Stimulated activated CD4-positive, alpha-beta T cell treated with anti-CD3 and anti-CD28 coated beads, Interleukin-15, amount 100 ng/mL, for 24 hours (primary cell): Measurements from ENCODE around the gene SAMHD1.
"Not testable (repeated sequence)": the region's sequence is repeated elsewhere in the genome, so short reads cannot be mapped to it uniquely, and the experiment has no call there.

Experiments used
- DNase-seq: peaks from one replicate; pipeline ENCODE4 v3.0.0-alpha.2; 2020

SAMHD1 gene

DNA sequence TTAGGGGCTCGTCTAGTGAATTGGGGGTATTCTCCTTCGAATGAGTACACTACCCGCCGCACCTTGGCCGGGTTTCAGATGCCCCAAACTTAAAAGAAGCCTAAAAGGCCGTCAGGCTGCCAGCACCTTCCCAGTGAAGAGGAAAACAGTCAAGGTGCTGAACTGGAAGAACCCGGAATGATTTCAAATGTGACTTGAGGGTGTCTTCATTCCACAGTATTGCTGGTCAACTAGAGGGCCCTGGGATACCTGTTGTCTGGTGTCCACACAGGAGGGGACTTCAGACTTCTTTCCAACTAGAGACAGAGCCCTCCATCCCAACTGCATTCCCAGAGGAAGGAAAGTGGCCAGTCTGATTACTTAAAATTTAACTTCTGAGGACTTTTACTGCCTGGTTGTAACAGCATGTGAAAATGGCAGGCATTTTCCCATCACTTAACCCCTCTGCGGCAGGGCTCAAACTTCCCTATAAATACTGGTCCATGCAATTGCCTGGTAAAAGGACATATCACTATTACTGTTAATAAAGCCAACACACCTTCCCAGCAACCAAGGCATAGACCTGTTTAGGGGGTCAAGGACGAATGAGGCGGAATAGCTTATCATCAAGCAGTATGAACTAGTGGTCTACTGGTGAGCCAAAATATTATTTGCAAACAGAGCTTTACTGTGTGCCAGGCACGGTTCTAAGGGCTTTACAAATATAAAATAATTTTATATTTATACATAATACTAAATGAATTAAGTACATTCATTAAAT lies 651 bp upstream of the SAMHD1 start:
- DNase-seq: no peak

DNA sequence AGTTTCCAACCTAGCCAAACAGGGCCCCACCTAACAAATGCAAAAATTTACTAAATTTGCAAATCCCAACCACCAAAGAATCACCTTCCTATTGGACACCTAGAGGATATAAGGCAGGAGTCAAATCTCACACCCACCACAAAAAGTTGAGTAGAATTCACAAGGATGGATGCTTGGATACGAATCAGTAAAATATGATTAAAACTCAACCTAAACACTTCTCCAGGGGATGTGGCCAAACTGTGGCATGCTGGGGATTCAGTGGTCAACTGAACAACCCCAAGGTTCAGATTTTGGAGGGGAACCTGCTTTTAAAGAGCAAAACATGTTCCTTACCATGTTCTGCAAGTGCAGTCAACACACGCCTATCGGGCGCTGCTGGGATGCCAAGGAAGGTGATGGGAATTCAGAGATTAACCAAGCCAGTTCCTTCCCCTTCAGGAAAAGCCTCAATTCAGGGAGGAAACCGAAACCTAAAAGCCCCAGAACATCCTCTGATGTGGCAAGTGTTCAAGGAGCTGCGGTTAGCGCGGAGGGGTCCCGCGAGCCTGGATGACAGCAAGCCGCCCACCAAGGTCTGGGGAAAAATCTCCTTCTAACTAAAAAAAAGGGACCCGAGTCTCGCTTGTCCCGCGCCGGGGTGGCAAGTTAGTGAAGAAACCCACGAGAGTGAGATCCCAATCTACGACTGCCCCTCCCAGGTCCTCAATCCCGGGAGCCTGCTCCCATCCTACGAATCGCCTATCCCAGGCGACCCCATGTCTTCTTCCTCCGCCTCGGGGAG lies 902 bp downstream of the SAMHD1 start:
- DNase-seq: peak; percentile 51

DNA sequence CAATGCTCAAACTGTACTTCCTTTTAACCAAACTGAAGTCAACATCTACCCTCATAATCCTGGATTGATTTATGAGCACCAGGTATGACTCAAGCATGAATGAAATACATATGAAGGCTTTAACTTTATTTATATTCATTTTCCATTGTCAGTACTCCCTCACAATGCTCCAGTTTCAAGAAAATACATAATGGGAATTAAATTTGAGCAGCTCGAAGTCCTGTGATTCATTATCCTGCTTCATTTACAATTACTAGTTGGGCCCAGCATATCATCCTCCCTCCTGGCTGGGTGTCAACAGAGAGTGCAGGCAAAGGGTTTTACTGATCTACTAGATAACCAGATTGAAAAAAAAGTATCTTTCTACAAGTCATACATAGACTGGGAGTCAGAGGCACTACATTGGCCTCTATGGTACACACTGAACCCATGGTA lies 10.1 kb downstream of the SAMHD1 start:
- DNase-seq: peak; percentile 26

DNA sequence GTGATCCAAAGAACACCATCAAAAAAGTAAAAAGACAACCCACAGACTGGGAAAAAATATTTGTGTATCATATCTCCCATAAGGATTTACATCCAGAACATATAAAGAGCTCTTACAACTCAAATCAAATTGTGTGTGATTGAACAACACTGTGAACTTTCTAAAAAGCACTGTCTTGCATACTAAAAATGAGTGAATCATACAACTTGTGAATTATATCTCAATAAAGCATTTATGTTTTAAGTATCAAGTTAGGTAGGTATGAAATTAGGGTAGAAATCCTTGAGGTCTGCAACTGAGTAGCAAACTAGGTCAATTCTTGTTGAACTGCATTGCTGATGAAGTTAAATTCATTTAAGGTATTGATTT lies 14.1 kb downstream of the SAMHD1 start:
- DNase-seq: no peak

DNA sequence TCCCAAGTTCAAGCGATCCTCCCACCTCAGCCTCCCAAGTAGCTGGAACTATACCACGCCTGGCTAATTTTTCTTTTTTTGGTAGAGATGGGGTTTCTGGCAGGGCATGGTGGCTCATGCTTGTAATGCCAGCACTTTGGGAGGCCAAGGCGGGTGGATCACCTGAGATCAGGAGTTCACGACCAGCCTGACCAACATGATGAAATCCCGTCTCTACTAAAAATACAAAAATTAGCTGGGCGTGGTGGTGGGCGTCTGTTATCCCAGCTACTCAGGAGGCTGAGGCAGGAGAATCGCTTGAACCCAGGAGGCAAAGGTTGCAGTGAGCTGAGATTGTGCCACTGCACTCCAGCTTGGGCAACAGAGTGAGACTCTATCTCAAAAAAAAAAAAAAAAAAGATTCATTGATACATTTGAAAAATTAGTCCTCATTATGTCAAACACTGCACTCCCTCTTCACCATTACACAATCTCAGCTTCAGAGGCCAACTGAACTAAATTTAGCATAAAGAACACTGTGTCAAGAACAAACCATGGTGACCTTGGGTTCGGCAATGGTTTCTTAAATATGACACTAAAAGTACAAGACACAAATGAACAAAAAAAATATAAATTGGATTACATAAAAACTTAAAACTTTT lies 14.6 kb downstream of the SAMHD1 start:
- not testable (repeated sequence) for DNase-seq

DNA sequence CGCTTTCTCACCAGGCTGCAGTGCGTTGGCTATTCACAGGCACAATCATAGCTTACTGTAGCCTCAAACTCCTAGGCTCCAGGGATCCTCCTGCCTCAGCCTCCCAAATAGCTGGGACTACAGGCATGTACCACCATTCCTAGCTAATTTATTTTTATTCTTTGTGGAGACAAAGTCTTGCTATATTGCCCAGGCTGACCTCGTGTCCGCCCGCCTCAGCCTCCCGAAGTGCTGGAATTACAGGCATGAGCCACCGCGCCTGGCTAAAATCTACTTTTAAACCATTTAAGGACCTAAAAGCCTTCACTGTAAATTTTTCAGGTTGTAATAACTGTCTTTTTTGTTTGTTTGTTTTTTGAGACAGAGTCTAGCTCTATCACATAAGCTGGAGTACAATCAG lies 15.2 kb downstream of the SAMHD1 start:
- DNase-seq: no peak

DNA sequence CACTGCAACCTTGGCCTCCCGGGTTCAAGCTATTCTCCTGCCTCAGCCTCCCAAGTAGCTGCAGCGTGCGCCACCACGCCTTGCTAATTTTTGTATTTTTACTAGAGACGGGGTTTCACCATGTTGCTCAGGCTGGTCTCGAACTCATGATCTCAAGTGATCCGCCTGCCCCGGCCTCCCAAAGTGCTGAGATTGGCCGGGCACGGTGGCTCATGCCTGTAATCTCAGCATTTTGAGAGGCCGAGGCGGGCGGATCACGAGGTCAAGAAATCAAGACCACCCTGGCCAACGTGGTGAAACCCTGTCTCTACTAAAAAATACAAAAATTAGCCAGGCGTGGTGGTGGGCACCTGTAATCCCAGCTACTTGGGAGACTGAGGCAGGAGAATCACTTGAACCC lies 17.9 kb downstream of the SAMHD1 start:
- not testable (repeated sequence) for DNase-seq

DNA sequence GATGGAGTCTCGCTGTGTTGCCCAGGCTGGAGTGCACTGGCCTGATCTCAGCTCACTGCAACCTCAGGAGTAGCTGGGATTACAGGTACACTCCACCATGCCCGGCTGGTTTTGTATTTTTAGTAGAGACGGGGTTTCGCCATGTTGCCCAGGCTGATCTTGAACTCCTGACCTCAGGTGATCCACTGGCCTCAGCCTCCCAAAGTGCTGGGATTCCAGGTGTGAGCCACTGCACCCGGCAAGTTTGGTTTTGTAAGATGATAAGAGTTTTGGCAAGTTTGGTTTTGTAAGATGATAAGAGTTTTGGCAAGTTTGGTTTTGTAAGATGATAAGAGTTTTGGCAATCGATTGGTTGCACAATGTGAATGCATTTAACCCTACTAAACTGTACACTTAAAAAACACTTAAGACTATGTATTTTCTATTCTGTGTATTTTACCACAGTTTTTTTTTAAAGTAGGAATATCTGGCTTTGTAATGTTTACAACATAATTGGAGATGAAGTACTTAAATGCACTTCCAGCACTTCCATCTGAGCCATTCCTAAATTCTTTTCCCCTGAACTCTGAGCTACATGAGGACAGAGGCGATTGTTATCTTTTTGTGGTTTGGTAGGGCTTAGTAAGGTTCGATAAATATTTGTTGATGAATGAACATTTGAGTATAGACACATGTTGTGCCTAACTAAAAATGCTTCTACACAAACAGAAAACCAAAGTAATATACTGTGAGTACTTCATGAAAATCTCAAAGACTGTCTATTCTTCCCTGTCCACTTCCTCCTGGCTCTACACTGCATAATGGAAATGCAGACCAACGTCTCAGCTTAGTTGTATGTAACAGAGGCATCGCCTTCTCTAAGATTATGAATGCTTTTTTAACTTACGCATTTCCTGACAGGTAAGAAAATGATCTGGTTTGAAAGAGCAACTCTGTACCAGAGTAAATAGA lies 18.8 kb downstream of the SAMHD1 start:
- DNase-seq: no peak

DNA sequence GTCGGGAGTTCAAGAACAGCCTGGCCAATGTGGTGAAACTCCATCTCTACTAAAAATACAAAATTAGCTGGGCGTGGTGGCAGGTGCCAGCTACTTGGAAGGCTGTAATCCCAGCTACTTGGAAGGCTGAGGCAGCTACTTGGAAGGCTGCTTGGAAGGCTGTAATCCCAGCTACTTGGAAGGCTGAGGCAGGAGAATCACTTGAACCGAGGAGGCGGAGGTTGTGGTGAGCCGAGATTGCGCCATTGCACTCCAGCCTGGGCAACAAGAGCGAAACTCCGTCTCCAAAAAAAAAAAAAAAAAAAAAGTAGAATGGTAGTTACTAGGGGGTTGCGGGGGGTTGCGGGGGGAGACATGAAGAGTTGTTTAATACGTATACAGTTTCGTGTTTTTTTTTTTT lies 19.4 kb downstream of the SAMHD1 start:
- not testable (repeated sequence) for DNase-seq

DNA sequence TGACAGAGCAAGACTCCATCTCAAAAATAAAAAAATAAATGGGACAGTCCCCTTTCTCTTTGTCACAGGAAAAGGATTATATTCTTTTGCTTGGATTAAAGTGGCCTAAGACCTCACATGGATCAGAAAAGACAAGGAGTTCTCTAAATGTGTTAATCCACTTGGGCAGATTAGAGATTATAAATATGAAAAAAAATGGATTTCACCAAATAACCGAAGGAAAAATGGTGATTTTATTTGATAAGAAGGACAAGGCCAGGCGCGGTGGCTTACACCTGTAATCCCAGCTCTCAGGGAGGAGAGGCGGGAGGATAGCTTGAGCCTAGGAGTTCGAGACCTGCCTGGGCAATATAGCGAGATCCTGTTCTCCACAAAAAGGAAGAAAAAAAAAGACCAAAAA lies 21.8 kb downstream of the SAMHD1 start:
- no peak for DNase-seq

DNA sequence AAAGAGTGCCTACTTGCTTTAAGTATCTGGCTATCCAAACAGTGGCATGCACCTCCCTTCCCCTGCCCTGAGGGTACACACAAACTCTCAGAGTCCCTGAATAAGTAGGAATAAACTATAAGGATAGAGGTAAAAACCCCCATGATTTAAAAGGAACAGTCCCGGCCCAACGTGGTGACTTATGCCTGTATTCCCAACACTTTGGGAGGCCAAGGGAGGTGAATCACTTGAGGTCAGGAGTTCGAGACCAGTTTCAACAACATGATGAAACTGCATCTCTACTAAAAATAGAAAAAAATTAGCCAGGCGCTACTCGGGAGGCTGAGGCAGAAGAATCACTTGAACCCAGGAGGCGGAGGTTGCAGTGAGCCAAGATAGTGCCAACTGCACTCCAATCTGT lies 22.2 kb downstream of the SAMHD1 start:
- no peak for DNase-seq

DNA sequence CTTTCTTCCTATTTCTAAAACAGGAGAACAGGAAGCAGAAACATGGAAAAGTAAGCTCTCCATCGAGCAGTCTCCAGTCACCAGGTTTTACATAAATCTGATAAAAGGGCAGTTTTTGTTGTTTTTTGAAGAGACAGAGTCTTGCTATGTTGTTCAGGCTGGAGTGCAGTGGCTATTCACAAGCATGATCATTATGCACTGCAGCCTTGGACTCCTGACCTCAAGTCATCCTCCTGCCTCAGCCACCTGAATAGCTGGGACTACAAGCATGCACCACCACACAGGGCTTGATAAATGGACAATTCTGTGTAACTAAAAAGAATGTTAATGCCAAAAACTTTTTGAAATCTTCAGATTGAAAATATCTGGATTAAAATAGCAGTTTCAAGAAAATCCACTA lies 23.8 kb downstream of the SAMHD1 start:
- no peak for DNase-seq

DNA sequence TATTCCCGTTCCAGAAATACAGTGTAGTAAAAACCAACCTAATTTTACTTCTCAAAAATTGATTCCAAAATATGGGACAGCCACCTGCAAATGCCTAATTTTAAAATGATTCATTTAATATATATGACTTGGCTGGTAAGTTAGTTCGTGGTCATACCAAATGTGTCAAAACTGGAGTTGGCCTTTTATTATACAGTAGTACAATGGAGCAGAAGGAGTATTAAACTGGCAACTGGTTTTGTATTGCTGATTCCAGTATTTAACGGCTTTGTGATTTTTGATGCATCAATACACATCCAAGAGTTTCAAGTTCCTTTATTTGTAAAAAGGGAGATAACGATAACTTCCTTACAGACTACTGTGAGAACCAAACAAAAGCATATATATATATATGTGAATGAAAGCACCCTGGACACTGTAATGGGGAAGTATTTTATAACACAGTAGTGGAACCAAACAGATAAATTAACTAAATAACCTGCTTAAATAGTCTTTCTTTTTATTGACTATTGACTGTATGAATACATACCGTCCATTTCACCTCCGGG lies 24.8 kb downstream of the SAMHD1 start:
- no peak for DNase-seq

DNA sequence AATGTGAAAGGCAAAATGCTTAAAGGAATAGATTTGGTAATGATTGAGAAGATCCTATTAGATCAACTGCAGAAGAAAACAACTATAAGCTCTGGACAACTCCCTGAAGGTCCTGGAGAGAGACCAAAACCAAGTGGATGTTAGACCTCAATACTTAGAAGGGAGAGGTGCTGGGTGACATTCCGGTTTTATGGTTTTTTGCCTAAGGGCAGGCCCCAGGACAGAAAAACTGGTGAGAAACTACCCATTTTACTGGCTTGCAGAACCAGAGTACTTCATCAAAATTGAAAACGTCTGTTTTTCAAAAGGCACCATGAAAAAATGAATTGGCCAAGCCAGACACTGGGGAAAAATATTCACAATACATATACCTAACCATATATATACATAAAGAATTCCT lies 26.3 kb downstream of the SAMHD1 start:
- DNase-seq: no peak

DNA sequence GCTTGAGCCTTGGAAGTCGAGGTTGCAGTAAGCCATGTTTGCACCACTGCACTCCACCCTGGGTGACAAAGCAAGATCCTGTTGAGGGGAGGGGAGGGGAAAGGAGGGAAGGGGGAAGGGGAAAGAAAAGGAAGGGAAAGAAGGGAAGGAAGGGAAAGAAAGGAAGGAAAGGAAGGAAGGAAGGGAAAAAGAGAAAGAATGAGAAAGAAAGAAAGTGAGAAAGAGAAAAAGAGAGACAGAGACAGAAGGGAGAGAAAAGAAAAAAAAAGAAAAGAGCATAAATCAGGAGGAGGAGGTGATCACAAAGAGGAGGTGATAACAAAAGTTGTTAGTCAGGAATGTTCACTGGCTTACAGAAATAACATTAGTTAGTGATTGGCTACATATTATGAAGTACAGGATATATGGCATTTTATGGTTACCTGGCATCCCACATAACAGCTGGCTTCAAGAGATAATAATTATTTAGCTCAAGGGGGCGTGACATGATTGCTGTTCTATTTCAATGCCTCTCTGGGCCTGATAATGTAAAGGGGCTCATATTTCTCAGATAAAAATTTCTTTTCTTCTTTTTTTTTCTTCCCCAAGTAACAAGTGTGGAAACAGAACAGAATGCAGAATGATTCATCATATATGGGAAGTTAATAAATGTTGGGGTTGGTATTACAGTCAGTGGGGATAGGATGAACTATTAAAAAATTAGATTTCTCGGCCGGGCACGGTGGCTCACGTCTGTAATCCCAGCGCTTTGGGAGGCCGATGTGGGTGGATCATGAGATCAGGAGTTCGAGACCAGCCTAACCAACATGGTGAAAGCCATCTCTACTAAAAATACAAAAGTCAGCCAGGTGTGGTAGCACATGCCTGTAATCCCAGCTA lies 27.1 kb downstream of the SAMHD1 start:
- no peak for DNase-seq

DNA sequence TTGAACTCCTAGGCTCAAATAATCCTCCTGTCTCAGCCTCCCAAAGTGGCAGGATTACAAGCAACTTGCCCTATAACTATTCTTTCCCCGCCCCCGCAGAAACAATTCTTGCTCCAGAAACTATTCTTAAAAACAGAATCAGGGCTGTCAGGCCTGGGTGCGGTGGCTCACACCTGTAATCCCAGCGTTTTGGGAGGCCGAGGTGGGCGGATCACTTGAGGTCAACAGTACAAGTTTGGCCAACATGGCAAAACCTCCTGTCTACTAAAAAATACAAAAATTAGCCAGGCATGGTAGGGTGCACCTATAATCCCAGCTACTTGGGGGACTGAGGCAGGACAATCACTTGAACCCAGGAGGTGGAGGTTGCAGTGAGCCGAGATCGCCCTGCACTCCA lies 31.2 kb downstream of the SAMHD1 start:
- no peak for DNase-seq

DNA sequence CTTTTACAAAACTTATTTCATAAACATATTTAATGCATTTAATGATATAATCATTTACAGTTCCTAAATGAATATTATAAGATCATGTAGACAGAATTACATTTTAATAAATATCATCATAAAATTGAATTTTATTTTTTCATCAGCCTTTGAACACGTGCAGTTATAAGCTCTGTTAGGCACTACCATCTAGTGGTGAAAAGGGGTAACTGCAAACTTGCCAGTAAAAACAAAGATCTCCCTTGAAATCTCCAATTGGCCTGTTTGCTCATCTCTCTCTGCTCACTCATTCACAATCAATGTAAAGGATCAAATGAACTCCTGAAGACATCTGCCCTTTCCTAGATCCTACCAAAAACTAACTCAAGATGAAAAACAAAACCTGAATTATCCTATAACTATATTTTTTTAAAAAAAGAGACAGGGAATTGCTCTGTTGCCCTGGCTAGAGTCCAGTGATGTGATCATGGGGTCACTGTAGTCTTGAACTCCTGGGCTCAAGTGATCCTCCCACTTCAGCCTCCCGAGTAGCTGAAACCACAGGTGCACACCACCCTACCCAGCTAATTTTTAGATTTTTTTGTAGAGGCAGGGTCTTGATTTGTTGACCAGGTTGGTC lies 31.7 kb downstream of the SAMHD1 start:
- peak; percentile 18 for DNase-seq

DNA sequence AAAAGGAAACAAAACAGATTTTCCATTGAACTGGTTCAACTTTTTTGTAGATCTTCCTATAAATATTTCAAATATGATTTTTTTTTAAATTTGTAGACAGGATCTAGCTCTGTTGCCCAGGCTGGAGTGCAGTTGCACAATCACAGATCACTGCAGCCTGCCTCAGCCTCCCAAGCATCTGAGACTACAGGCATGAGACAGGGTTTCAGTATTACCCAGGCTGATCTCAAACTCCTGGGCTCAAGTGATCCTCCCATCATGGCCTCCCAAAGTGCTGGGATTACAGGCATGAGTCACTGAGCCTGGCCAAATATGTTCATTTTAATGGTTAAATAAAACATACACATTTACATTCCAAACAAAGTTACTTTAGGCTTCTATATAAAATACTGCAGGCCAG lies 33.6 kb downstream of the SAMHD1 start:
- DNase-seq: peak; percentile 24

DNA sequence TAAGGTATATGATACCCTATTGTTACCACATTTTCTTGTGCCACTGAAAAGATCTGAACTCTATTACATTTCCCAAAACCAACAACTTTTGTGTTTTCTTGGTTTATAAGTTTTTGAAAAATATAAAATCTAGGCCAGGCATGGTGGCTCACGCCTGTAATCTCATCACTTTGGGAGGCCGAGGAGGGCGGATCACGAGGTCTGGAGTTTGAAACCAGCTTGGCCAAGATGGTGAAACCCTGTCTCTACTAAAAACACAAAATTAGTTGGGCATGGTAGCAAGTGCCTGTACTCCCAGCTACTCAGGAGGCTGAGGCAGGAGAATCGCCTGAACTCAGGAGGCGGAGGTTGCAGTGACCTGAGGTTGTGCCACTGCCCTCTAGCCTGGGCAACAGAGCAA lies 34.3 kb downstream of the SAMHD1 start:
- DNase-seq: no peak

DNA sequence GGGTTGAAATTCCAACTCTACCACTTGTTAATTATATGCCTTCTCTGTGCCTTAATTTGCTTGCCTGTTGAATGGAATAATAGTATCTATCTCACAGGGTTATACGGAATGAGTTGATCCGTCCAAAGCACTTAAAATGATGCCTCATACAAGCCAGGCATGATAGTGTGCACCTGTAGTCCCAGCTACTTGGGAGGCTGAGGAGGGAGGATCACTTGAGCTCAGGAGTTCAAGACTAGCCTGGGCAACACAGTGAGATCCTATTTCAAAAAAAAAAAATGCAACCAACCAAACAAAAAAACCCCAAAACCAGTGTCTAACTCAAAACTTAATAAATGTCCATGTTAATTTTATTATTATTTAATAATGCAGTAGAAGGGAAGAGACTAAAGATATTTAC lies 35.3 kb downstream of the SAMHD1 start:
- DNase-seq: no peak

DNA sequence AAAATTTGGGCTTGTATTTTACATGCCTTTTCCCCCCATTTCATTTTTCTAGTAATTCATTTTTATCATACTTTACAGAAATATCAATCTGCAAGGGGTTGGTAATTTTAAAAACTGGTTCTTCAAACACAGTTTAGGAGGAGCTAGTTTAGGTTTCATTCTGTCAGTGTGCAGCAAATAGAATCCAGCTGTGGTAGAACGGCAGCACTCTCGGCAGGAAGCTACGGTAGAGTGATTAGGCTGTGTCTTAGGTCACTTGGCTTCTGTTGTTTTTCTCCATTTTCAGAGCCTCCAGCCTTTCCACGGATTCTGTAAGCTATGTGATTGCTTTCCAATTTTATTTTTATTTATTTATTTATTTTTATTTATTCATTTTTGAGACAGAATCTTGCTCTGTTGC lies 42.9 kb downstream of the SAMHD1 start:
- DNase-seq: no peak
